MM.1S (cell line): Measurements from ENCODE around the gene FAM156B.
"Not testable (repeated sequence)": the region's sequence is repeated elsewhere in the genome, so short reads cannot be mapped to it uniquely, and the experiment has no call there.

Source experiments
- DNase-seq: peaks from one replicate; pipeline ENCODE4 v3.0.0-alpha.2; 2015
- H2AFZ ChIP-seq: fragments of 300-600 bp; sonication (generic); 2 replicates; pipeline ENCODE4 v1.6.0; 2016; ENCODE audit warnings: antibody characterized with exemption, low read length
- H3F3A ChIP-seq: fragments of 300-600 bp; sonication (generic); 2 replicates; pipeline ENCODE4 v1.6.1; 2016; ENCODE audit warnings: mild to moderate bottlenecking, antibody characterized with exemption, low read length, moderate library complexity, mixed read lengths; ENCODE audit not compliant: insufficient read depth
- H3K27ac ChIP-seq: fragments of 300-600 bp; sonication (generic); 2 replicates; pipeline ENCODE4 v1.5.1; 2016; ENCODE audit warnings: mild to moderate bottlenecking, low read length
- H3K27me3 ChIP-seq: fragments of 300-600 bp; sonication (generic); replicated peaks from 2 replicates; pipeline ENCODE4 v1.6.0; 2016; ENCODE audit warnings: low read length; ENCODE audit not compliant: insufficient read depth
- H3K36me3 ChIP-seq: fragments of 300-600 bp; sonication (generic); replicated peaks from 2 replicates; pipeline ENCODE4 v1.6.1; 2016; ENCODE audit warnings: mild to moderate bottlenecking, low read length, mixed read lengths; ENCODE audit not compliant: insufficient read depth
- H3K4me1 ChIP-seq: fragments of 300-600 bp; sonication (generic); 2 replicates; pipeline ENCODE4 v1.6.1; 2016; ENCODE audit warnings: low read length, mixed read lengths
- H3K4me2 ChIP-seq: fragments of 300-600 bp; sonication (generic); 2 replicates; pipeline ENCODE4 v1.6.0; 2016; ENCODE audit warnings: low read depth, low read length
- H3K4me3 ChIP-seq: fragments of 300-600 bp; sonication (generic); 2 replicates; pipeline ENCODE4 v1.5.1; 2016; ENCODE audit warnings: low read length, mixed read lengths
- H3K79me2 ChIP-seq: fragments of 300-600 bp; sonication (generic); 2 replicates; pipeline ENCODE4 v1.6.1; 2016; ENCODE audit warnings: mixed run types, low read length, mixed read lengths
- H3K9ac ChIP-seq: fragments of 300-600 bp; sonication (generic); 2 replicates; pipeline ENCODE4 v1.6.1; 2016; ENCODE audit warnings: low read length, mixed read lengths
- H3K9me2 ChIP-seq: fragments of 300-600 bp; sonication (generic); replicated peaks from 2 replicates; pipeline ENCODE4 v1.6.1; 2016; ENCODE audit warnings: mild to moderate bottlenecking, low read length, mixed read lengths; ENCODE audit not compliant: insufficient read depth
- H3K9me3 ChIP-seq: fragments of 300-600 bp; sonication (generic); replicated peaks from 2 replicates; pipeline ENCODE4 v1.6.1; 2016; ENCODE audit warnings: mild to moderate bottlenecking, low read length, mixed read lengths; ENCODE audit not compliant: insufficient read depth
- H4K20me1 ChIP-seq: fragments of 300-600 bp; sonication (generic); 2 replicates; pipeline ENCODE4 v1.6.1; 2016; ENCODE audit warnings: mild to moderate bottlenecking, low read length, moderate library complexity, mixed read lengths; ENCODE audit not compliant: insufficient read depth
- CTCF ChIP-seq: fragments of 300-600 bp; sonication (generic); IDR thresholded peaks from 2 replicates; pipeline ENCODE4 v1.5.1; 2016; ENCODE audit warnings: antibody characterized with exemption, low read length, mixed read lengths
- EZH2 ChIP-seq: fragments of 300-600 bp; sonication (generic); optimal IDR thresholded peaks from 2 replicates; pipeline ENCODE3; 2017; ENCODE audit warnings: low read depth, mild to moderate bottlenecking, antibody characterized with exemption, low read length, mixed read lengths
- EZH2phosphoT487 ChIP-seq: fragments of 300-600 bp; sonication (generic); IDR thresholded peaks from 2 replicates; pipeline ENCODE4 v1.6.1; 2018; ENCODE audit warnings: antibody characterized with exemption, low read length

FAM156B gene

GRCh38 chrX:52909313-52909969 lies 12.3 kb downstream of the FAM156B start:
- H3K27ac ChIP-seq, H3K4me3 ChIP-seq, H3K4me2 ChIP-seq, DNase-seq, H3K9me2 ChIP-seq, H3K36me3 ChIP-seq, H3K4me1 ChIP-seq, H3F3A ChIP-seq, H4K20me1 ChIP-seq, H3K9me3 ChIP-seq, H3K79me2 ChIP-seq, H2AFZ ChIP-seq, H3K9ac ChIP-seq, H3K27me3 ChIP-seq: not testable (repeated sequence)

GRCh38 chrX:52913681-52914080 lies 16.6 kb downstream of the FAM156B start:
- not testable (repeated sequence) for H3K9me2 ChIP-seq

GRCh38 chrX:52914704-52915103 lies 17.6 kb downstream of the FAM156B start:
- not testable (repeated sequence) for H3F3A ChIP-seq

More at GRCh38 chrX:52913681-52914080, 16.6 kb downstream of the FAM156B start:
- not testable (repeated sequence) for DNase-seq, H2AFZ ChIP-seq, H3K4me1 ChIP-seq, H3K9ac ChIP-seq, H3K36me3 ChIP-seq, H3K79me2 ChIP-seq, H3K4me2 ChIP-seq, H3K4me3 ChIP-seq, H3K27me3 ChIP-seq, H4K20me1 ChIP-seq, H3F3A ChIP-seq, H3K27ac ChIP-seq, H3K9me3 ChIP-seq

GRCh38 chrX:52923781-52924241 lies 26.7 kb downstream of the FAM156B start:
- peak overlapping the region; percentile 78 for H3K4me2 ChIP-seq

More at GRCh38 chrX:52914704-52915103, 17.6 kb downstream of the FAM156B start:
- not testable (repeated sequence) for H3K36me3 ChIP-seq, H2AFZ ChIP-seq, H3K9me2 ChIP-seq, H4K20me1 ChIP-seq, DNase-seq, H3K27ac ChIP-seq, H3K4me3 ChIP-seq, H3K9ac ChIP-seq, H3K79me2 ChIP-seq, H3K9me3 ChIP-seq, H3K4me1 ChIP-seq, H3K27me3 ChIP-seq, H3K4me2 ChIP-seq

DNA sequence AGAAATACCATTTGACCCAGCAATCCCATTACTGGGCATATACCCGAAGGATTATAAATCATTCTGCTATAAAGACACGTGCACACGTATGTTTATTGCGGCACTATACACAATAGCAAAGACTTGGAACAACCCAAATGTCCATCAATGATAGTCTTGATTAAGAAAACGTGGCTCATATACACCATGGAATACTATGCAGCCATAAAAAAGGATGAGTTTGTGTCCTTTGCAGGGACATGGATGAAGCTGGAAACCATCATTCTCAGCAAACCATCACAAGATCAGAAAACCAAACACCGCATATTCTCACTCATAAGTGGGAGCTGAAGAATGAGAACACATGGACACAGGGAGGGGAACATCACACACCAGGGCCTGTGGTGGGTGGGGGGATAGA lies 33.1 kb downstream of the FAM156B start:
- not testable (repeated sequence) for H3F3A ChIP-seq, H4K20me1 ChIP-seq, H3K9me2 ChIP-seq, H3K27me3 ChIP-seq, H3K36me3 ChIP-seq, DNase-seq, H3K4me3 ChIP-seq, H3K4me2 ChIP-seq, H3K4me1 ChIP-seq, H3K9ac ChIP-seq, H3K79me2 ChIP-seq, H2AFZ ChIP-seq, H3K9me3 ChIP-seq, H3K27ac ChIP-seq

More at GRCh38 chrX:52923781-52924241, 26.7 kb downstream of the FAM156B start:
- H3K79me2 ChIP-seq: no peaks in the 10 kb centered on the region
- TF ChIP-seq CTCF: no peak
- no peak for TF ChIP-seq EZH2
- TF ChIP-seq EZH2phosphoT487: no peak
- no peaks in the 10 kb centered on the region for H3K9me2 ChIP-seq
- peak; percentile 79 for DNase-seq
- H3K27me3 ChIP-seq: no peaks in the 10 kb centered on the region
- peaks cover 6% of the 10 kb centered on the region for H3K4me1 ChIP-seq
- H3K9me3 ChIP-seq: no peaks in the 10 kb centered on the region
- H3K4me3 ChIP-seq: peak overlapping the region; percentile 28; the same call in 1 of the 2 replicates
- peaks cover 12% of the 10 kb centered on the region for H3F3A ChIP-seq
- H2AFZ ChIP-seq: peak overlapping the region; percentile 64
- H3K9ac ChIP-seq: peak overlapping the region; percentile 33; the same call in 1 of the 2 replicates
- H4K20me1 ChIP-seq: no peaks in the 10 kb centered on the region
- no peaks in the 10 kb centered on the region for H3K36me3 ChIP-seq
- H3K27ac ChIP-seq: peak overlapping the region; percentile 86
